Osteoblast (primary cell): ENCODE data around the gene KIT. TPM values are rescaled to one million over a fixed set of nuclear protein-coding genes. Genes with fewer than 3 reads are reported as not detected.

ENCODE experiments used
- DNase-seq: peaks from one replicate; pipeline ENCODE4 v3.0.0; 2011; ENCODE audit warnings: low spot score, mixed read lengths; ENCODE audit not compliant: insufficient read length; ENCODE audit errors: missing footprints
- H2AFZ ChIP-seq: 2 replicates; pipeline ENCODE4 v1.6.0; 2011; ENCODE audit warnings: mild to moderate bottlenecking, low read length
- H3K27ac ChIP-seq: 2 replicates; pipeline ENCODE4 v1.5.1; 2011; ENCODE audit warnings: mild to moderate bottlenecking, low read depth, low read length, moderate library complexity
- H3K27me3 ChIP-seq: 2 replicates; pipeline ENCODE4 v1.6.0; 2012; ENCODE audit warnings: mild to moderate bottlenecking, control low read depth, inconsistent platforms, low read length, moderate library complexity; ENCODE audit not compliant: insufficient read depth
- H3K36me3 ChIP-seq: 2 replicates; pipeline ENCODE4 v1.5.1; 2011; ENCODE audit warnings: mild to moderate bottlenecking, low read length, control low read depth, moderate library complexity; ENCODE audit not compliant: insufficient read depth
- H3K4me1 ChIP-seq: 2 replicates; pipeline ENCODE4 v1.5.1; 2011; ENCODE audit warnings: mild to moderate bottlenecking, low read length, control low read depth, moderate library complexity; ENCODE audit not compliant: insufficient read depth
- H3K4me2 ChIP-seq: 2 replicates; pipeline ENCODE4 v1.6.0; 2011; ENCODE audit warnings: mild to moderate bottlenecking, low read length; ENCODE audit not compliant: insufficient read depth
- H3K4me3 ChIP-seq: fragments of 200-600 bp; sonication (generic); 3 replicates; pipeline ENCODE4 v1.5.1; 2012; ENCODE audit warnings: mild to moderate bottlenecking, low read length, inconsistent platforms; ENCODE audit not compliant: insufficient read depth
- H3K79me2 ChIP-seq: 2 replicates; pipeline ENCODE4 v1.6.0; 2012; ENCODE audit warnings: mild to moderate bottlenecking, low read length, control low read depth, inconsistent platforms; ENCODE audit not compliant: insufficient read depth
- H3K9me3 ChIP-seq: 2 replicates; pipeline ENCODE4 v1.5.1; 2011; ENCODE audit warnings: low read depth, low read length, control low read depth
- H4K20me1 ChIP-seq: 2 replicates; pipeline ENCODE4 v1.6.0; 2012; ENCODE audit warnings: mild to moderate bottlenecking, low read length, control low read depth; ENCODE audit not compliant: insufficient read depth
- total RNA-seq: library from RNA; depleted of rRNA; stranded (reverse); fragments of >200 nt; gene quantifications from 2 replicates; pipeline ENCODE4 v1.2.3, GENCODE V29; 2012
- TF ChIP-seq, protein P1 (sequence below): IDR thresholded peaks from 2 replicates; pipeline ENCODE4 v1.5.1; 2011; ENCODE audit warnings: mild to moderate bottlenecking, low read depth, low read length, moderate library complexity; ENCODE audit errors: extremely low read depth

KIT gene
- total RNA-seq, 1 donor = 0.36 TPM

DNA sequence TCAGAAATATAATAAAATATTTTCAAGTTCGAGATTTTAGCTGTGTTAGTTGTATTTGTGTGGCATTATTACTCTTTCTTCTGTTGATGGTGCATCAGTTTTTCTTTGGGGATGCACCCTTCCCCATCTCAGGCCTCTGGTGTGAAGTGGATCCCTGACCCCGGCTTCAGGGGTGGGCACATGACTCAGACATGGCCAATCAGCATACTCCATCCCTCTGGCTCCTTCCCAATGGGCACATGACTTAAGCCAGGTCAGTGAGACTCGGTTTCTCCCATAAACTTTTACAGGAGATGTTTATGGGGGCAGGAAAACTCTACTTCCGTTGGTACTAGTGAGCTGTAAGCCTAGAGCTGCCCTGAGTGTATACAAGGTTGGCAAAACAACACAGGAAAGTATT, 3.0 kb upstream of the KIT start:
- H3K4me2 ChIP-seq = no peak overlapping the region
- TF ChIP-seq, protein P1, sequence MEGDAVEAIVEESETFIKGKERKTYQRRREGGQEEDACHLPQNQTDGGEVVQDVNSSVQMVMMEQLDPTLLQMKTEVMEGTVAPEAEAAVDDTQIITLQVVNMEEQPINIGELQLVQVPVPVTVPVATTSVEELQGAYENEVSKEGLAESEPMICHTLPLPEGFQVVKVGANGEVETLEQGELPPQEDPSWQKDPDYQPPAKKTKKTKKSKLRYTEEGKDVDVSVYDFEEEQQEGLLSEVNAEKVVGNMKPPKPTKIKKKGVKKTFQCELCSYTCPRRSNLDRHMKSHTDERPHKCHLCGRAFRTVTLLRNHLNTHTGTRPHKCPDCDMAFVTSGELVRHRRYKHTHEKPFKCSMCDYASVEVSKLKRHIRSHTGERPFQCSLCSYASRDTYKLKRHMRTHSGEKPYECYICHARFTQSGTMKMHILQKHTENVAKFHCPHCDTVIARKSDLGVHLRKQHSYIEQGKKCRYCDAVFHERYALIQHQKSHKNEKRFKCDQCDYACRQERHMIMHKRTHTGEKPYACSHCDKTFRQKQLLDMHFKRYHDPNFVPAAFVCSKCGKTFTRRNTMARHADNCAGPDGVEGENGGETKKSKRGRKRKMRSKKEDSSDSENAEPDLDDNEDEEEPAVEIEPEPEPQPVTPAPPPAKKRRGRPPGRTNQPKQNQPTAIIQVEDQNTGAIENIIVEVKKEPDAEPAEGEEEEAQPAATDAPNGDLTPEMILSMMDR = no peak

DNA sequence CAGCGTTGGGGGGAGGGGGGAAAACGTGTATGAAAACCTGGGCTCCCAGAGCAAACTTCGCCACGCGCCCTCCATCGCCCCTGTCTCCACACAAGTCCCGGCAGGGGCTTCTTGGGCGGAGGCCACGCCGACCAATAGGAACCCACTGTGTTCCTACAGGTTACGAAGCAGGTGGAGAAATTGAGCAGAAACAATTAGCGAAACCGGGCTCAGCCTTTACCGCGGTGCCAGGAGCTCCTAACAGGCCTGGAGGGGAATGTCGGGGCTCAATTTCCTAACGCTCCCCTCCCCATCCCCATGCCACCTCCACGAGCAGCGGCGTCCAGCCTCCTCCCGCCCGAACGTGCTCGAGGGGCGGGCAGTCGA, 589 bp upstream of the KIT start:
- peak overlapping the region; percentile 25 for H3K4me3 ChIP-seq
- peaks cover 61% of the 10 kb centered on the region for H3K27me3 ChIP-seq
- no peaks in the 10 kb centered on the region for H3K79me2 ChIP-seq
- no peak overlapping the region for H2AFZ ChIP-seq
- no peak overlapping the region for H3K27ac ChIP-seq
- H3K9me3 ChIP-seq = no peaks in the 10 kb centered on the region
- DNase-seq = no peak
- H3K4me1 ChIP-seq = peaks cover 15% of the 10 kb centered on the region
- no peaks in the 10 kb centered on the region for H4K20me1 ChIP-seq
- no peaks in the 10 kb centered on the region for H3K36me3 ChIP-seq
- TF ChIP-seq, protein P1 = no peak
- no peak overlapping the region for H3K4me2 ChIP-seq

More for the DNA sequence above, 3.0 kb upstream of the KIT start:
- DNase-seq = no peak
- no peaks in the 10 kb centered on the region for H4K20me1 ChIP-seq
- peaks cover 8% of the 10 kb centered on the region for H3K4me1 ChIP-seq
- no peaks in the 10 kb centered on the region for H3K36me3 ChIP-seq
- no peak overlapping the region for H2AFZ ChIP-seq
- no peaks in the 10 kb centered on the region for H3K79me2 ChIP-seq
- H3K27ac ChIP-seq = no peak overlapping the region
- H3K4me3 ChIP-seq = no peak overlapping the region
- H3K9me3 ChIP-seq = no peaks in the 10 kb centered on the region
- peaks cover 56% of the 10 kb centered on the region for H3K27me3 ChIP-seq

DNA sequence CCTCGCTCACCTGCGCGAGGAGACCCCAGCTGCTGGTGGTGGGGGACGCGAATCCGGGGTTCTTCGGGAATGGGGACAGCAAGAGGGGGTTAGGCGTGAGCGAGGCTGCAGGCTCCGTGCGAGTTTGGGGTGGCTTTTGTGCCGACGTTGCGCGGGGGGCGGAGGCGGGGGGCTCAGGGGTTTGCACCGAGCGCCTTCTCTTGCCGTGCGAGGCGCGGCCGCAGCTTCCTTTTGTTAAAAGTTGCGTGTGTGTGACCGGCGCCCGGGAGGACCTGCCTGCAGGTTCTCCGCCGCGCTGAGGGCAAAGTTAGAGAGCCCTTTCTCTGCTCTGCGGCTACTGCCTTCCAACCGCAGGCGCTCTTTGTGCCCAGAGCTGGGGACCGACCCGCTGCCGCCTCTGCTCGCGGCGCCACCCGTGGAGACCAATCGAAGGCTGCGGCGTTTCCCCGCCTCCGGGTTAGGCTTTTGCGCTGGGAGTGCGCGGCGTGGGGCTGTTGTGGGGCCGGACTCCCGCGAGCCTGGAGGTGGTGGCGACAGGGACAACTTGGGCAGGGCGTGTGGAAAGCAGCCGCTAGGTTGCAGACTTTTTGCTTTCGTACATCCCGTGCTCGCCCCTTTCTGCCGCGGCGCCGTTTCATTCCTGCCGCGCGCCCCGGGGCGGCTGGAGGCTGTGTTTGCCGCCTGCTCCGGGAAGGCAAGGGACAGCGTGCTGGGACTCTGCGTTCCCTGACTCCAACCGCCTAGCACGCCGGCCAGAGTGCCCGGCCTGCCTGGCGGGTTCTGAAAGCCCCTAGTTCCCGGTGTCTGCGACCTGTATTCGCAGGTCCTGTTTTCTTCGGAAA, 716 bp downstream of the KIT start:
- Histone ChIP-seq H3K27me3 (peaks cover 57% of the 10 kb centered on the region), H3K36me3 (no peaks in the 10 kb centered on the region), H3K9me3 (no peaks in the 10 kb centered on the region), H3K4me1 (peaks cover 15% of the 10 kb centered on the region), H3K4me2 (peak overlapping the region; percentile 78), H4K20me1 (no peaks in the 10 kb centered on the region), H3K4me3 (peak overlapping the region; percentile 66), H2AFZ (peak overlapping the region; percentile 59), H3K79me2 (no peaks in the 10 kb centered on the region), H3K27ac (no peak overlapping the region)
- peak; percentile 80 for DNase-seq
- TF ChIP-seq, protein P1 = no peak

DNA sequence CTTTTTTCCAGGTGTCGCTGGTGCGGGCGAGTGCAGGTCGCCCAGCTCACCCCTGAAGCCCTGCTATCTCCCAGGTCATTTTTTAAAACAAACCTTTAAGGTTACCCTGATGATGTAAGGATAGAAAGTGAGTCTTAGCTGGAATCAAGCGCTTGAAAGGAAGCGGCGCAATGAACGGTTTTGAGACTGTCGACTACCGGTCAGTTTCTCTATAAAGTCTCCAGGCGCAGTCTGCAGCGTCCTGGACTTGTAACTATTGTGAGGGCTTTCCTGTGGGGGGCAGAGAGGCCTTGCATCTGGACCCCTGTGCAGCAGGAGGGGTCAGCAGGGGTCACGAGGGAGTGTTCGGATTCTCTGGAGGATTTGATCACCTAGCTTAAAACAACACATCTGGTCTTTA, 1.6 kb downstream of the KIT start:
- H3K27me3 ChIP-seq = peaks cover 49% of the 10 kb centered on the region
- H3K79me2 ChIP-seq = no peaks in the 10 kb centered on the region
- DNase-seq = no peak
- no peak overlapping the region for H3K27ac ChIP-seq
- TF ChIP-seq, protein P1 = no peak
- H3K4me1 ChIP-seq = peaks cover 15% of the 10 kb centered on the region
- peak overlapping the region; percentile 10 for H2AFZ ChIP-seq
- H3K9me3 ChIP-seq = no peaks in the 10 kb centered on the region
- peak overlapping the region; percentile 66 for H3K4me3 ChIP-seq
- no peaks in the 10 kb centered on the region for H3K36me3 ChIP-seq
- H4K20me1 ChIP-seq = no peaks in the 10 kb centered on the region
- peak overlapping the region; percentile 78 for H3K4me2 ChIP-seq
